GM18873 (cell line): ENCODE data around the gene ZNF574.

Source experiments
- ATAC-seq: cut with Tn5 transposase; IDR thresholded peaks from one replicate; pipeline ENCODE4 v1.9.1; 2021; ENCODE audit warnings: mild to moderate bottlenecking, moderate library complexity, moderate number of reproducible peaks; ENCODE audit not compliant: unreplicated experiment, low FRiP score

ZNF574 gene

GRCh38 chr19:42053037-42053935, 22.7 kb upstream of the ZNF574 start:
- no peak for ATAC-seq

- no peak for ATAC-seq
Observed at GRCh38 chr19:42054205-42054604, 21.8 kb upstream of the ZNF574 start.

GRCh38 chr19:42057846-42058245, 18.1 kb upstream of the ZNF574 start:
- no peak for ATAC-seq

- no peak for ATAC-seq
Observed at GRCh38 chr19:42059196-42059595, 16.8 kb upstream of the ZNF574 start.

- ATAC-seq: no peak
Observed at GRCh38 chr19:42060117-42060516, 15.8 kb upstream of the ZNF574 start.

GRCh38 chr19:42062381-42062780, 13.6 kb upstream of the ZNF574 start:
- ATAC-seq: no peak

GRCh38 chr19:42064432-42064831, 11.5 kb upstream of the ZNF574 start:
- ATAC-seq: no peak

- no peak for ATAC-seq
Observed at GRCh38 chr19:42065051-42065450, 10.9 kb upstream of the ZNF574 start.

- ATAC-seq: no peak
Observed at GRCh38 chr19:42065511-42065910, 10.5 kb upstream of the ZNF574 start.

GRCh38 chr19:42066075-42066754, 9.8 kb upstream of the ZNF574 start:
- no peak for ATAC-seq

GRCh38 chr19:42067315-42067888, 8.6 kb upstream of the ZNF574 start:
- ATAC-seq: no peak

- ATAC-seq: no peak
Observed at GRCh38 chr19:42068361-42068755, 7.6 kb upstream of the ZNF574 start.

- ATAC-seq: no peak
Observed at GRCh38 chr19:42068756-42069571, 7.0 kb upstream of the ZNF574 start.

GRCh38 chr19:42069619-42070351, 6.2 kb upstream of the ZNF574 start, which contains the start of gene GRIK5:
Gene GRIK5 (minus strand): TSS chr19:42070206. CDS start chr19:42065770, 4,436 bp downstream.
- ATAC-seq: no peak

GRCh38 chr19:42071247-42071646, 4.7 kb upstream of the ZNF574 start:
- no peak for ATAC-seq

- ATAC-seq: no peak
Observed at GRCh38 chr19:42074513-42075363, 1.2 kb upstream of the ZNF574 start.

- ATAC-seq: no peak
Observed at GRCh38 chr19:42075364-42075615, 676 bp upstream of the ZNF574 start.

GRCh38 chr19:42076380-42076944, 496 bp downstream of the ZNF574 start:
- ATAC-seq: no peak

GRCh38 chr19:42078058-42078457, 2.1 kb downstream of the ZNF574 start:
- no peak for ATAC-seq
